Progenitor cell of endocrine pancreas (in vitro differentiated cells): ENCODE measurements around the gene LEO1. TPM values are rescaled to one million over a fixed set of nuclear protein-coding genes. Genes with fewer than 3 reads are reported as not detected.
A peak's percentile ranks its signal among the peaks of the same experiment; 100 is the strongest.

Experiments used
- DNase-seq: peaks from one replicate; pipeline ENCODE4 v3.0.0; 2021; ENCODE audit warnings: low spot score; ENCODE audit not compliant: unreplicated experiment
- H3K27ac Mint-ChIP-seq: 2 replicates; pipeline ENCODE4 v1.8.0; 2021; ENCODE audit warnings: mild to moderate bottlenecking, moderate library complexity, mixed read lengths
- H3K27me3 Mint-ChIP-seq: 2 replicates; pipeline ENCODE4 v1.8.0; 2021; ENCODE audit warnings: mixed read lengths
- H3K36me3 Mint-ChIP-seq: 2 replicates; pipeline ENCODE4 v1.8.0; 2022; ENCODE audit warnings: mixed read lengths; ENCODE audit not compliant: insufficient read depth
- H3K4me1 Mint-ChIP-seq: 2 replicates; pipeline ENCODE4 v1.8.0; 2021; ENCODE audit warnings: low read depth, mixed read lengths
- H3K4me3 Mint-ChIP-seq: 2 replicates; pipeline ENCODE4 v1.8.0; 2021; ENCODE audit warnings: low read depth, mild to moderate bottlenecking, moderate library complexity, mixed read lengths
- H3K9me3 Mint-ChIP-seq: 2 replicates; pipeline ENCODE4 v1.8.0; 2021; ENCODE audit warnings: low read depth, mixed read lengths
- total RNA-seq: library from RNA; stranded (reverse); gene quantifications from 2 replicates; pipeline ENCODE4 v1.2.1, GENCODE V29; 2021
- TF ChIP-seq, protein P1 (sequence below): fragments of 200-600 bp; sonication (generic); IDR thresholded peaks from one replicate; pipeline ENCODE4 v1.5.0; 2021; ENCODE audit warnings: antibody characterized with exemption, mild to moderate bottlenecking; ENCODE audit not compliant: unreplicated experiment

The LEO1 gene
- total RNA-seq, 1 donor from 2014 or later = 25.7 TPM

DNA sequence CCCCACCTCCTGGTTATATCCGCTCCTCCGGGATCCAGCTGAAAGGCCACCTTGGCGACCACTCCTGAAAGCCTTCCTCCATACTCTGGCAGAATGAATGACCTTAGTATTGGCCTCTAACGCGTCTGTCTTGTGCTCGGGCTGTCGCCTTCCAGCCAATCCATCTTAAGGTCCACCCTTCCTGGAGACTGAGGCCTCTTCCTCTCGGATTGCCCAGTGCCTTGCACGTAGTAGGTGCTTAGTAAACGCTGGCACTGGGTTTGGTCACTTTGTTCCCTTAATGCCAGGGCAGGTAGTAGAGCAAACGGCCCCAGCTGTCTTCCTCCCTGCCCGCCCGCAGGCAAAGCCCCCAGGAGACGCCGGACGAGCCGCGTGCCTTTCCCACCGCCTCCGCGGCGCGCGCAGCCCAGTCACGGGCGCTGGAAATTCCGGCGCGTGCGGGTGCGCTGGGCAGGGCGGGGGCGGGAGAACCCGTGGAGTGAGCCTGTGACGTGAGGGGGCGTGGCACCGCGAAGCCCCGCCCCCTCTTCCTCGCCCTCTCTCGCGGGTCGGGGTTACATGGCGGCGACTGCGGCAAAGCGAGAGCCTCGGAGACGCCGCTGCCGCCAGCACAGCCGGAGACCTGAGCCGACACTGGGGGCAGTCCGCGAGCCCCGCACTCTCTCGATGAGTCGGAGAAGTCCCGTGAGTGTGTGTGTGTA is 47.3 kb upstream of the LEO1 start, which contains the start of gene MAPK6:
MAPK6 (plus strand) TSS at position 527 of the 701 bp plus-strand sequence. CDS start 27,242 bp downstream, outside the sequence.
- H3K9me3 Mint-ChIP-seq = no peaks in the 10 kb centered on the region
- H3K27me3 Mint-ChIP-seq = no peaks in the 10 kb centered on the region
- DNase-seq = peak; percentile 91
- no peaks in the 10 kb centered on the region for H3K36me3 Mint-ChIP-seq
- TF ChIP-seq, protein P1, sequence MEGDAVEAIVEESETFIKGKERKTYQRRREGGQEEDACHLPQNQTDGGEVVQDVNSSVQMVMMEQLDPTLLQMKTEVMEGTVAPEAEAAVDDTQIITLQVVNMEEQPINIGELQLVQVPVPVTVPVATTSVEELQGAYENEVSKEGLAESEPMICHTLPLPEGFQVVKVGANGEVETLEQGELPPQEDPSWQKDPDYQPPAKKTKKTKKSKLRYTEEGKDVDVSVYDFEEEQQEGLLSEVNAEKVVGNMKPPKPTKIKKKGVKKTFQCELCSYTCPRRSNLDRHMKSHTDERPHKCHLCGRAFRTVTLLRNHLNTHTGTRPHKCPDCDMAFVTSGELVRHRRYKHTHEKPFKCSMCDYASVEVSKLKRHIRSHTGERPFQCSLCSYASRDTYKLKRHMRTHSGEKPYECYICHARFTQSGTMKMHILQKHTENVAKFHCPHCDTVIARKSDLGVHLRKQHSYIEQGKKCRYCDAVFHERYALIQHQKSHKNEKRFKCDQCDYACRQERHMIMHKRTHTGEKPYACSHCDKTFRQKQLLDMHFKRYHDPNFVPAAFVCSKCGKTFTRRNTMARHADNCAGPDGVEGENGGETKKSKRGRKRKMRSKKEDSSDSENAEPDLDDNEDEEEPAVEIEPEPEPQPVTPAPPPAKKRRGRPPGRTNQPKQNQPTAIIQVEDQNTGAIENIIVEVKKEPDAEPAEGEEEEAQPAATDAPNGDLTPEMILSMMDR = no peak
- peak within 1 kb of the TSS; percentile 100 for H3K27ac Mint-ChIP-seq
- peaks cover 21% of the 10 kb centered on the region for H3K4me1 Mint-ChIP-seq
- peak within 1 kb of the TSS; percentile 96 for H3K4me3 Mint-ChIP-seq

DNA sequence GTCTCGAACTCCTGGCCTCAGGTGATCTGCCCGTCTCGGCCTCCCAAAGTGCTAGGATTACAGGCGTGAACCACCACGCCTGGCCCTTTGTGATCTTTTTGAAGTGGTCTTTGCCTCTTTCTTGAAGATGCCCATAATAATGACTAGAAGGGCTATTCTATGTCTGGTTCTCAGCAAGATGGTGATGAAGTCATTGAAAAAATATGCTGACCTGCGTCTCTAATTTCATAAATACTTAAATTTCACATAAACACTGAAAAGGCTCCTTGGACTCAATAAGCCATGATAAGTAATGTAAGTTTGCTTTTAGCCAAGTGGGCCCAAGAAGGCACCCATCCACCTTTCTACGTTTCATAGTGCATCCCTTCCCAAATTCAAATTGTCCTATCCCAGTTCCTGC is 46.7 kb upstream of the LEO1 start:
- Mint-ChIP-seq H3K9me3 (no peaks in the 10 kb centered on the region), H3K27ac (peak overlapping the region; percentile 100), H3K4me1 (peaks cover 18% of the 10 kb centered on the region), H3K36me3 (no peaks in the 10 kb centered on the region), H3K4me3 (peak overlapping the region; percentile 96), H3K27me3 (no peaks in the 10 kb centered on the region)
- DNase-seq = no peak
- TF ChIP-seq, protein P1 = no peak

DNA sequence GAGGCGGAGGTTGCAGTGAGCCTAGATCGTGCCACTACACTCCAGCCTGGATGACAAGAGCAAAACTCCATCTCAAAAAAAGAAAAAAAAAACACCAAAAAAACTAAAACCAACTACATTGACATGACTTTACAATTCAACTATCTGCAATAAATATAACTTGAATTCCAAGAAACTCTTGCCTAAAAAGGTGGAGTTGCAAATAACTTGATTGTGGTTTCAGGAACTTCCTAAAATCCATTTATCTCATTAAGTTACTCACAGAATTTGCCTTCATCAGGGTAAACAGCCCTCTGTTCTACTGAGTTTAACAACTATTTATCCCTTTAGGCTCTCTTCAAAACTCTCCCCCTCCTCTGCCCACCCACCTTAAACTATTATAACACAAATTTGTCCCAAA is 44.7 kb upstream of the LEO1 start:
- Mint-ChIP-seq H3K27ac (no peak overlapping the region), H3K27me3 (no peaks in the 10 kb centered on the region), H3K4me3 (no peak overlapping the region), H3K4me1 (peaks cover 21% of the 10 kb centered on the region), H3K36me3 (no peaks in the 10 kb centered on the region), H3K9me3 (no peaks in the 10 kb centered on the region)
- DNase-seq = no peak
- TF ChIP-seq, protein P1 = no peak

DNA sequence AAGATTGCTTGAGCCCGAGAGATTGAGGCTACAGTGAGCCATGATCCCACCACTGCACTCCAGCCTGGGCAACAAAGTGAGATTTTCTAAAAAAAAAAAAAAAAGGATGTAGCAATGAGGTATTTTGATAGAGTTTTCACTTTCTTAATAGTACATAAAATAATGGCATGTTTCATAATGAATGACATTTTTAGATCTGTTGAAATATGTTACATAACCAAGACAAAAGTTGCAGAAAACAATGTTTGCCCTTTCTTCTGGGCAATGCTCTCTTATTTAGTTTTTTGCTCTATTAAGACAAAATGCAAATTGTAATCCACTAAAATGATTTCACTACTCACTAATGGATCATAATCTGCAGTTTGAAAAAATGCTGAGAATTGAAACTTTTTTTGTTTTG is 43.0 kb upstream of the LEO1 start:
- Mint-ChIP-seq H3K4me1 (peaks cover 15% of the 10 kb centered on the region), H3K4me3 (no peak overlapping the region), H3K27ac (no peak overlapping the region), H3K36me3 (no peaks in the 10 kb centered on the region), H3K9me3 (no peaks in the 10 kb centered on the region), H3K27me3 (no peaks in the 10 kb centered on the region)
- TF ChIP-seq, protein P1 = no peak
- no peak for DNase-seq

DNA sequence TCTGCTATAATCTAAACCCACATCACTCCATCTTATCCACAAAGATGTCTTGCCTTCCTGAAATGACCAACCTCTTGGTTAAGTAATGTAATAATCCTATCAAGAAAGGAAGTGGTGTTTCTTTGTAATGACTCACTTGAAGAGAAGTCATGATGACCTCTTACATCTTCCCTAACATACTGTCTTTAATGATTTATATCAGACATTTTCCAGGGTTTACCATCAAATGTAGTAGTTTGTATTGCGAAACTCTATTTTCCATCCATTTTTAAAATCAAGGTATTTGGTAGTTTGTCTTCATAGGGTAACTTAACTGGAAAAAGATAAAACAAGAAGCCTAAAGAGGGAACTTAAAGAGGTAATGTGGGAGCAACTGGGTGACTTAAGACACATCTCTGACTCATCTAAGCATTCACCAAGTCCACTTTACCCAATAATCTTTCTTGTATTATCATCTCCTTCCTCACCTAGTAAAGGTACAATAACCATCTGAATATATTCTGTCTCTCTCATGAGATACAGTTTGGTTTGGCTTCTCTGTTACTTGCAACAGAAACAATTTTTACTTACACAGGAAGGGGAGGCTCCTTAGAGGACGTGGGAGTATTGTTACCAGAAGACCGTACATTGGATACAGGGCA is 41.7 kb upstream of the LEO1 start:
- H3K36me3 Mint-ChIP-seq = no peaks in the 10 kb centered on the region
- peaks cover 25% of the 10 kb centered on the region for H3K4me1 Mint-ChIP-seq
- DNase-seq = no peak
- TF ChIP-seq, protein P1 = no peak
- no peak overlapping the region for H3K27ac Mint-ChIP-seq
- no peaks in the 10 kb centered on the region for H3K9me3 Mint-ChIP-seq
- H3K4me3 Mint-ChIP-seq = no peak overlapping the region
- H3K27me3 Mint-ChIP-seq = no peaks in the 10 kb centered on the region
